NCI-H1092 treated with DMSO at 0.1 percent for 48 hours (cell line): ENCODE measurements around the gene CCDC157.

Source experiments
- DNase-seq: peaks from one replicate; lab custom pipeline; 2025; lab: John Stamatoyannopoulos, UW

Gene CCDC157

GRCh38 chr22:30356449-30357235 lies at the start of gene CCDC157, which contains the start of gene SF3A1:
Gene CCDC157 (plus strand): TSS chr22:30357007. CDS start chr22:30366001, 8,994 bp downstream.
Gene SF3A1 (minus strand): TSS chr22:30356894. CDS start chr22:30356792, 102 bp downstream.
- DNase-seq: peak; percentile 87

- DNase-seq: no peak
Observed at GRCh38 chr22:30307041-30307574, 49.7 kb upstream of the CCDC157 start.

- DNase-seq: no peak
Observed at GRCh38 chr22:30308093-30308492, 48.7 kb upstream of the CCDC157 start.

- no peak for DNase-seq
Observed at GRCh38 chr22:30308518-30309230, 48.1 kb upstream of the CCDC157 start.

GRCh38 chr22:30309951-30310741 lies 46.7 kb upstream of the CCDC157 start:
- DNase-seq: no peak

- DNase-seq: no peak
Observed at GRCh38 chr22:30310881-30311771, 45.7 kb upstream of the CCDC157 start.

GRCh38 chr22:30312053-30312452 lies 44.8 kb upstream of the CCDC157 start:
- no peak for DNase-seq

- DNase-seq: no peak
Observed at GRCh38 chr22:30313527-30314363, 43.1 kb upstream of the CCDC157 start.

- no peak for DNase-seq
Observed at GRCh38 chr22:30314915-30315314, 41.9 kb upstream of the CCDC157 start.

- no peak for DNase-seq
Observed at GRCh38 chr22:30315962-30316576, 40.7 kb upstream of the CCDC157 start.

- DNase-seq: no peak
Observed at GRCh38 chr22:30317778-30318177, 39.0 kb upstream of the CCDC157 start.

GRCh38 chr22:30318799-30319419 lies 37.9 kb upstream of the CCDC157 start:
- no peak for DNase-seq

- no peak for DNase-seq
Observed at GRCh38 chr22:30320021-30320556, 36.7 kb upstream of the CCDC157 start.

GRCh38 chr22:30321461-30321860 lies 35.3 kb upstream of the CCDC157 start:
- no peak for DNase-seq

GRCh38 chr22:30323246-30323645 lies 33.6 kb upstream of the CCDC157 start:
- no peak for DNase-seq

- DNase-seq: no peak
Observed at GRCh38 chr22:30324014-30324730, 32.6 kb upstream of the CCDC157 start.

- no peak for DNase-seq
Observed at GRCh38 chr22:30325065-30325720, 31.6 kb upstream of the CCDC157 start.
